HG03060 (cell line): Measurements from ENCODE around the gene NXF2.
"Not testable (repeated sequence)": the region's sequence is repeated elsewhere in the genome, so short reads cannot be mapped to it uniquely, and the experiment has no call there.

Source experiments
- ATAC-seq: cut with Tn5 transposase; IDR thresholded peaks from one replicate; pipeline ENCODE4 v1.9.1; 2021; ENCODE audit warnings: low read depth, moderate number of reproducible peaks; ENCODE audit not compliant: unreplicated experiment

Gene NXF2, protein sequence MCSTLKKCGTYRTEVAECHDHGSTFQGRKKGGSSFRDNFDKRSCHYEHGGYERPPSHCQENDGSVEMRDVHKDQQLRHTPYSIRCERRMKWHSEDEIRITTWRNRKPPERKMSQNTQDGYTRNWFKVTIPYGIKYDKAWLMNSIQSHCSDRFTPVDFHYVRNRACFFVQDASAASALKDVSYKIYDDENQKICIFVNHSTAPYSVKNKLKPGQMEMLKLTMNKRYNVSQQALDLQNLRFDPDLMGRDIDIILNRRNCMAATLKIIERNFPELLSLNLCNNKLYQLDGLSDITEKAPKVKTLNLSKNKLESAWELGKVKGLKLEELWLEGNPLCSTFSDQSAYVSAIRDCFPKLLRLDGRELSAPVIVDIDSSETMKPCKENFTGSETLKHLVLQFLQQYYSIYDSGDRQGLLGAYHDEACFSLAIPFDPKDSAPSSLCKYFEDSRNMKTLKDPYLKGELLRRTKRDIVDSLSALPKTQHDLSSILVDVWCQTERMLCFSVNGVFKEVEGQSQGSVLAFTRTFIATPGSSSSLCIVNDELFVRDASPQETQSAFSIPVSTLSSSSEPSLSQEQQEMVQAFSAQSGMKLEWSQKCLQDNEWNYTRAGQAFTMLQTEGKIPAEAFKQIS

DNA sequence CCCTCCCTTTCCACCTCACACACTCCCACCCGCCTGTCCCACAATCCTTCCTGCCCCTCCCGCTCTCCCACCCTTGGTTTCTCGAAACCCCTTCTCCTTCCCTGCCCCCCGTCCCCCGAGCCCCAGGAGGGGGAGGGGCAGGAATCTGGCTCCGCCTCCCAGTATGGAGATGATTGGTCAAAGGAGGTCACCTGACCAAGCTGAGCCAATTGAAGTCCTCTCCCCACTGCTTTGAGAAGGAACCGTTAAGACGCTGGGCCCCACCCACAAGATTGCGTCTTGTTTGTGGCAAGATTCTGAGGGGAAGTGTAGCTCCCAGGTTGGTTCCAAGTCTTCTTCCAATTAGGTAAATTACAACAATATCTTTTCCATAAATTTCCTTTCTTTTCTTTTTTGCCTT lies at the start of gene NXF2:
Gene NXF2, plus strand, starts transcription at position 275 of the 400 bp plus-strand sequence. CDS start 59,912 bp downstream, outside the sequence.
- not testable (repeated sequence) for ATAC-seq

DNA sequence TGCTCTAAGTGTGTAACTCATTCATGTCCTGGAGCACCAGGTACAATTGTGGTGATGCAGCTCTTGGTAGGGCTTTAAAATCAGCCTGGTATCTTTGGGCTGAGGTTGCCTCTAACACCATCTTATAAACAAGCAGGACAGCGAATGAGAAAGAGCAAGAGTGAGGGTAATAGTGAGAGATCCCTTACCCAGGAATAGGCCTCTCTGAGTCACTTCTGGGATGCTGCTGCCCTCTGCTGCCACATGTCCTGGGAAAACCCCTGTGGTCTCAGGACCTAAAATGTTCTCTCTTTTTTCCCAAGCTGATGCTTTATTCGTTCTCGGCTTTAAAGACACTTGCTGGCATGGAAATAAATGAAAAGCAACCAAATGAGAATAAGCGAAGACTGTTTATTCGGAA lies 39.0 kb upstream of the NXF2 start:
- ATAC-seq = not testable (repeated sequence)

GRCh38 chrX:102214986-102215385 lies 32.0 kb upstream of the NXF2 start, which contains the start of gene TCP11X1:
TSS of gene TCP11X1 (plus strand) at chrX:102215301.
- not testable (repeated sequence) for ATAC-seq

- not testable (repeated sequence) for ATAC-seq
These were observed 30.5 kb upstream of the NXF2 start for GRCh38 chrX:102216497-102216896.

- not testable (repeated sequence) for ATAC-seq
These were observed 11.3 kb upstream of the NXF2 start for GRCh38 chrX:102235678-102236077.

- ATAC-seq = not testable (repeated sequence)
These were observed 6.7 kb upstream of the NXF2 start for GRCh38 chrX:102240265-102240664.

DNA sequence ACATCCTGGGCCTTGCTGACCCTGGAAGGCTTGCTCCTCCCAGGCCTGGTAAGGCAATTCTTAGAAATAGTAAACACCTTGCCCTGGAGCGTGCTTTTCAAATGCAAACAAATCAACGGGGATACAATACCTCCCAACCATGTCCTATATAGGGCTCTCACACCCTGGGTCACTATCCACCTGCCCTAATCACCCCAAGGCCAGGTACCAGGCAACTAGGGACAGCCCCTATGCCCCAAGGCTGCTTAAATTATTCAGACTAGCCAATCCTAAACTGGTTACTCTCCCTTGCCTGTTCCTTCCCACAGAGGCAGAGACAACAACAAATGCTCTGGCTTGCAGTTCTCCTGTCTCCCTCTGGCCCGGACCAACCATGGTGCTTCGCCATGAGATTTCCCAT lies 25.3 kb downstream of the NXF2 start:
- not testable (repeated sequence) for ATAC-seq

DNA sequence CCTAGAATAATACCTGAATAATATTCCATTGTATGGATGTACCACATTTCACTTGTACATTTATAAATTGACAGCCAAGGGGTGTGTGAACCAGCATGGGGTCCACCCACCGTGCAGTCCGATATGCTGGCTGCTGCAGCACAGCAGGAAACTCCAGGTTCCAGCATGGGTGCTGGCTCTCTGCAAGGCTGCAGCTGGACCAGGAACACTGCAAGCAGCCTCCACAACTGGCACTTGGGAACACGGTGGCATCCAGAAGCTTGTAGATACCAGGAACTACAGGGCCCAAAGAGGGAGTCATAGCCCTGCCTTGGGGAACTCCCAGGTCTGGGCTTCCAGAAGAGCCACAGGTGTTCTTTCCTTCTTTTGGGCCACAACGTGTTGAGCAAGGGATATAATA lies 91.2 kb downstream of the NXF2 start:
- no peak for ATAC-seq

DNA sequence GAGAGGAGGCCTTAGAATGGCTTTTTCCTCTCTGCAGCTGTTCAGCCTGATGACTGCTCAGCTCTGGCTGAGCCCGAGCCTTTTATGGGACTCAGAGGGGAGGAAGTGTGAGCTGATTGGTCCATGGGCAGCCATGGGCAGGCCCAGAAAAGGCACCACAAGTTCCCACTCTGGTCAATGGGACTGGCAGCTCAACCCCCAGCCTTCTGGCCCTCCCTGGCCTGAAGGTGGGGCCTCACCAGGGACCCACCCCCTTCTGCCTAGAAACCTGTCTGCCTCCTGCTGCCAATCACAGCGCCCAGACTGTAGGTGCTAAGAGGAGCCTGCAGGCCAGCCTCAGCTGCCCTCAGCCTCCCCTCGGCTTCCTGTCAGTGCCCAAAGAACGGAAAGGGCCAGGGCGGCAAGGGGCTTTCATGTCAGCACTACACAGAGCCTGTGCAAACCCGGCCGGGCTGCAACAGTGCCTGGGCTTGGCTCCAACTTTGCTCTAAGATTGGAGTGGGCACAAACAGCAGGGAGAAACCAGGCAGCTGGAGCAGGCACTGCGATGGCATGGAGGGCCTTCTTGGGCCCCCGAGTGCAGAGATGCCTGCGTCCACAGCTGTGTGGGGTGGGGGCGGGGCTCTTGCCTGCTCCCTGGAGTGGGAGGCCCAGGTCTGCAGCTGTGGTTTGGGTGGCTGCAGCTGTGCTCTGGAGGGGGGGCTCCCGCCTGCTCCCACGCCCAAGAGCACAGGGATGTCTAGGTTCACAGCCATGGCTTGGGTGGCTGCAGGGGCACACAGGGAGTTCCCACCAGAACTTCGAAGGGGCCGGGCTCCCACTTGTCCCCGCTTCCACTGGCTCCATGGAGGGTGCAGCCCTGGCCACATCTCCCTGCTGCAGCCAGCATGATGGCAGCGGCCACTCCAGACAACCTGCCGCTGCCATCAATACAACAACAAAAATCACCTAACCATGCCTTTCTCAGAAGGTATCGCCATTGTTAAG lies 92.6 kb downstream of the NXF2 start:
- ATAC-seq = no peak

DNA sequence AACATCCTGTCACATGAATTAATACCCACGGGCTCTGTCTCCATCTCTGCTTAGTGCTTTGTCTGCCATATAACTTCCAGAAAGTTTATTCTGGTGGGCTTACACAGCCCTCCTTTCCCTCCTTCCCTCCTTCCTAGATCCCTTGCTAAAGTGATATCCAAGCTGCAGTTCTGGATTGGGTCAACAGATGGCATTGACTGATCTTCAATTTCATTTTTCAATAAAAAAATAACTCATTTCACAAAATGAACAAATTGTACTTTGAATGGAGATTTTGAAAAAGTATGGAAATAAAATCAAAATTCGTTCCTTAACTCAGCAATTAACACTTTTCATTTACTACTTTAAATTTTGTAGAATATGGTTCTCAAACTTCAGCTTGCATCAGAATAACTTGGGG lies 94.9 kb downstream of the NXF2 start:
- ATAC-seq = no peak

DNA sequence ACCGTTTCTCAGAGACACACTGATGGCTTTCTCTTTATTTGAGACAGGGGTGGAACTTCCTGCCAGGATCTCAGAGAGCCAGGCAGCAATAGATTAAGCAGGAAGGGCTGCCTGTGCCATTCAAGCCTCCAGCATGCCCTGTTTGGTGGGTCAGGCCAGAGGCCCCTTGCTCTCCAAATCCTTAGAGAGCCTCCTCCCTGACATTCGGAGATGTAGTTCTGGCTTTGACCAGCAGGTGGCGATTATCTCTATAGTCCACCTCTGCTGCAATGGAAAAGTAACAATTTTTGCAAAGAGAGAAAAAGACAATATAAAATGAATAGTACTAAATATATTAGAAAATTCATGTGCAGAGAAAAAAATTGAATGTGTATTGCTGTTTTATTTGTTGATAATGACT lies 98.9 kb downstream of the NXF2 start:
- ATAC-seq = no peak
